Limb (tissue), 2 donors: ENCODE results near the gene SLC12A1.
"Not testable (repeated sequence)": the region's sequence is repeated elsewhere in the genome, so short reads cannot be mapped to it uniquely, and the experiment has no call there.

Experiments
- DNase-seq, 2 donors: peaks; one replicate each; pipeline ENCODE4 v3.0.0-alpha.2; 2016; ENCODE audit errors: extremely low spot score in 2 of 2

The SLC12A1 gene

GRCh38 chr15:48306639-48307038 is 100.5 kb downstream of the SLC12A1 start:
- DNase-seq, result no peak

GRCh38 chr15:48307586-48307985 is 101.5 kb downstream of the SLC12A1 start:
- no peak for DNase-seq

- no peak for DNase-seq
Observed at GRCh38 chr15:48309740-48310139, 103.6 kb downstream of the SLC12A1 start.

GRCh38 chr15:48313216-48313615 is 107.1 kb downstream of the SLC12A1 start:
- DNase-seq, result no peak

GRCh38 chr15:48315041-48315440 is 108.9 kb downstream of the SLC12A1 start:
- DNase-seq, result no peak

GRCh38 chr15:48317221-48317620 is 111.1 kb downstream of the SLC12A1 start:
- DNase-seq, result no peak

- DNase-seq, result no peak
Observed at GRCh38 chr15:48318131-48318530, 112.0 kb downstream of the SLC12A1 start.

GRCh38 chr15:48323294-48323693 is 117.2 kb downstream of the SLC12A1 start:
- DNase-seq, result no peak

GRCh38 chr15:48324949-48325348 is 118.8 kb downstream of the SLC12A1 start:
- no peak for DNase-seq

- DNase-seq, result no peak
Observed at GRCh38 chr15:48325400-48325799, 119.3 kb downstream of the SLC12A1 start.

GRCh38 chr15:48326180-48326579 is 120.1 kb downstream of the SLC12A1 start:
- not testable (repeated sequence) for DNase-seq

- DNase-seq, result peak in 1 of 2 donors; percentile 17
Observed at GRCh38 chr15:48330105-48330785, 124.1 kb downstream of the SLC12A1 start.

- DNase-seq, result peak; percentile 83 to 87
Observed at GRCh38 chr15:48330855-48331795, 125.0 kb downstream of the SLC12A1 start, which contains the start of gene DUT. DUT (plus strand) TSS chr15:48331429; CDS start chr15:48331516, 87 bp downstream.

GRCh38 chr15:48331796-48332641 is 125.9 kb downstream of the SLC12A1 start:
- DNase-seq, result peak; percentile 83 to 90

- no peak for DNase-seq
Observed at GRCh38 chr15:48332642-48333034, 126.5 kb downstream of the SLC12A1 start.

- no peak for DNase-seq
Observed at GRCh38 chr15:48333540-48333939, 127.4 kb downstream of the SLC12A1 start.

GRCh38 chr15:48334260-48334659 is 128.2 kb downstream of the SLC12A1 start:
- no peak for DNase-seq

- DNase-seq, result no peak
Observed at GRCh38 chr15:48336940-48337339, 130.8 kb downstream of the SLC12A1 start.

- DNase-seq, result no peak
Observed at GRCh38 chr15:48337607-48338006, 131.5 kb downstream of the SLC12A1 start.

- no peak for DNase-seq
Observed at GRCh38 chr15:48340111-48340510, 134.0 kb downstream of the SLC12A1 start.

GRCh38 chr15:48343865-48344264 is 137.8 kb downstream of the SLC12A1 start:
- no peak for DNase-seq

- no peak for DNase-seq
Observed at GRCh38 chr15:48345516-48345915, 139.4 kb downstream of the SLC12A1 start.
